Measurements from ENCODE around the gene EXOC4. TPM values are rescaled to one million over a fixed set of nuclear protein-coding genes. Genes with fewer than 3 reads are reported as not detected.

EXOC4 gene
- total and polyA plus RNA-seq, 2 of the 13 experiments (the other 11 are each of a cell fraction or from before 2014, with no cell fraction given), result 22.5 to 39.0 TPM

DNA sequence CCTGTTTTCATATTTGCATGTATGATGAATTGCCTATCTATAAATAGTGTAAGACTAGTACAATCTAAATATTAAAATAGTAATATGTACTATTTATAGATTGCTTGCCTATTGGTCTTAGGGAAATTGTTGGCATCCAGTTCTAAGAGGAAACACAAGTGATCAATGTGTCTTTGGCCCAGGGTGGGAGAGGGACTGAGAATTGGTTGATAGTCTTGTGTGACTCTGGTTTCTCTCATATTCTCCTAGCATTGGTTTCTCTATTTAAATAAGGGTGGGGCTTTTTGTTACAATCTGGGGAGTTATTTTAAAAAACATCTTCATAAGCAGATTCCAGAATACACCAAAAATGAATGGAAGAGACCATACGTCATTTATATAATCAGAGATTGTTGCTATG is 250.1 kb downstream of the EXOC4 start:
- ChIA-PET CTCF (ENCODE audit: low intra/inter-chr PET ratio, low total read pairs) (no interaction called here), POLR2A (no interaction called here)
- H3K4me1 ChIP-seq (ENCODE audit: insufficient read depth, low read length), result no peaks in the 10 kb centered on the region
- ATAC-seq (no peak), FAIRE-seq (no peak), DNase-seq (ENCODE audit: low spot score) (no peak)
- intact Hi-C loops (cut with micrococcal nuclease; ENCODE audit: unreplicated experiment) (no loop called here), in situ Hi-C loops (cut with HindIII; ENCODE audit: extremely low pct_ligation_motif_present, low pct_unique_long_range_greater_than_20kb) (no loop called here)
- H3K36me3 ChIP-seq (replicated peaks in 1 of 2; ENCODE audit: control insufficient read depth in 1 of 2, insufficient read depth in 2 of 2, low read length in 2 of 2), result no peaks in the 10 kb centered on the region
- H3K27ac ChIP-seq (ENCODE audit: extremely low read length, insufficient read depth, low read length), result no peak overlapping the region
- H3K27me3 ChIP-seq (ENCODE audit: control insufficient read depth in 1 of 2, insufficient read depth in 2 of 2, low read length in 2 of 2), result no peaks in the 10 kb centered on the region
- WGBS (ENCODE audit: low lambda C conversion rate), result 100% methylated on average over 1 of the region's 1 CpG
- no peak overlapping the region for H3K9ac ChIP-seq (ENCODE audit: insufficient read depth, low read depth, low read length)
- TF ChIP-seq ZNF773 (CRISPR knock-in tag; IDR thresholded peaks at IDR 0.05; ENCODE audit: borderline replicate concordance) (no peak), KDM5B (CRISPR knock-in tag; IDR thresholded peaks at IDR 0.05; ENCODE audit: borderline replicate concordance) (no peak), ZNF326 (CRISPR knock-in tag; IDR thresholded peaks at IDR 0.05; ENCODE audit: borderline replicate concordance) (no peak), ZNF782 (CRISPR knock-in tag; IDR thresholded peaks at IDR 0.05; ENCODE audit: borderline replicate concordance) (no peak), ZNF709 (CRISPR knock-in tag; IDR thresholded peaks at IDR 0.05) (no peak), TSC22D2 (CRISPR knock-in tag; IDR thresholded peaks at IDR 0.05; ENCODE audit: borderline replicate concordance) (no peak), HNF4G (IDR thresholded peaks at IDR 0.05; ENCODE audit: borderline replicate concordance, low read depth, low read length) (no peak), HNF4G (CRISPR knock-in tag; IDR thresholded peaks at IDR 0.05; ENCODE audit: borderline replicate concordance, low read depth) (no peak), MIER3 (CRISPR knock-in tag; IDR thresholded peaks at IDR 0.05; ENCODE audit: borderline replicate concordance) (no peak), BCL6 (CRISPR knock-in tag; IDR thresholded peaks at IDR 0.05) (no peak), ZFP37 (CRISPR knock-in tag; IDR thresholded peaks at IDR 0.05; ENCODE audit: borderline replicate concordance) (no peak), ZNF75D (CRISPR knock-in tag; IDR thresholded peaks at IDR 0.05; ENCODE audit: borderline replicate concordance) (no peak), RORA (CRISPR knock-in tag; IDR thresholded peaks at IDR 0.05) (no peak), RBAK (CRISPR knock-in tag; IDR thresholded peaks at IDR 0.05) (no peak)
- TF ChIP-seq, protein P1, sequence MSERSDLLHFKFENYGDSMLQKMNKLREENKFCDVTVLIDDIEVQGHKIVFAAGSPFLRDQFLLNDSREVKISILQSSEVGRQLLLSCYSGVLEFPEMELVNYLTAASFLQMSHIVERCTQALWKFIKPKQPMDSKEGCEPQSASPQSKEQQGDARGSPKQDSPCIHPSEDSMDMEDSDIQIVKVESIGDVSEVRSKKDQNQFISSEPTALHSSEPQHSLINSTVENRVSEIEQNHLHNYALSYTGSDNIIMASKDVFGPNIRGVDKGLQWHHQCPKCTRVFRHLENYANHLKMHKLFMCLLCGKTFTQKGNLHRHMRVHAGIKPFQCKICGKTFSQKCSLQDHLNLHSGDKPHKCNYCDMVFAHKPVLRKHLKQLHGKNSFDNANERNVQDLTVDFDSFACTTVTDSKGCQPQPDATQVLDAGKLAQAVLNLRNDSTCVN (CRISPR knock-in tag; IDR thresholded peaks at IDR 0.05; ENCODE audit: borderline replicate concordance), result no peak
- TF ChIP-seq, protein P2, sequence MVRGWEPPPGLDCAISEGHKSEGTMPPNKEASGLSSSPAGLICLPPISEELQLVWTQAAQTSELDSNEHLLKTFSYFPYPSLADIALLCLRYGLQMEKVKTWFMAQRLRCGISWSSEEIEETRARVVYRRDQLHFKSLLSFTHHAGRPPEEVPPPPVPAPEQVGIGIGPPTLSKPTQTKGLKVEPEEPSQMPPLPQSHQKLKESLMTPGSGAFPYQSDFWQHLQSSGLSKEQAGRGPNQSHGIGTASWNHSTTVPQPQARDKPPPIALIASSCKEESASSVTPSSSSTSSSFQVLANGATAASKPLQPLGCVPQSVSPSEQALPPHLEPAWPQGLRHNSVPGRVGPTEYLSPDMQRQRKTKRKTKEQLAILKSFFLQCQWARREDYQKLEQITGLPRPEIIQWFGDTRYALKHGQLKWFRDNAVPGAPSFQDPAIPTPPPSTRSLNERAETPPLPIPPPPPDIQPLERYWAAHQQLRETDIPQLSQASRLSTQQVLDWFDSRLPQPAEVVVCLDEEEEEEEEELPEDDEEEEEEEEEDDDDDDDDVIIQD (CRISPR knock-in tag; IDR thresholded peaks at IDR 0.05; ENCODE audit: low read depth), result no peak
- TF ChIP-seq, protein P3, sequence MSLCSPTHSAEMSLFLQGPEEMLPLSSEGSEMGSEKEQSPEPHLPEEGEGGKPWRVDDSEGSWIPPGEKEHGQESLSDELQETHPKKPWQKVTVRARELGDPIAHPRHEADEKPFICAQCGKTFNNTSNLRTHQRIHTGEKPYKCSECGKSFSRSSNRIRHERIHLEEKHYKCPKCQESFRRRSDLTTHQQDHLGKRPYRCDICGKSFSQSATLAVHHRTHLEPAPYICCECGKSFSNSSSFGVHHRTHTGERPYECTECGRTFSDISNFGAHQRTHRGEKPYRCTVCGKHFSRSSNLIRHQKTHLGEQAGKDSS (CRISPR knock-in tag; IDR thresholded peaks at IDR 0.05; ENCODE audit: borderline replicate concordance, low read depth), result no peak
- H3K4me3 ChIP-seq (replicated peaks in 1 of 3; ENCODE audit: insufficient read depth in 1 of 3, low read depth in 2 of 3, low read length in 3 of 3), result no peak overlapping the region
- no peaks in the 10 kb centered on the region for H4K20me1 ChIP-seq (ENCODE audit: insufficient read depth, low read length)
- no peak overlapping the region for H3K4me2 ChIP-seq (ENCODE audit: low read depth, low read length)
- no peaks in the 10 kb centered on the region for H3K9me3 ChIP-seq (ENCODE audit: low read length)
- BruUV-seq (replicated peaks), result no TSS peak
- H3K79me2 ChIP-seq (ENCODE audit: insufficient read depth, low read length), result no peaks in the 10 kb centered on the region
- no peak overlapping the region for H2AFZ ChIP-seq (ENCODE audit: low read length)

Data from HepG2 (cell line).